Smooth muscle cell of the brain vasculature (primary cell): ENCODE results near the gene SLAMF8.

Source experiments
- DNase-seq: peaks from one replicate; pipeline ENCODE4 v3.0.0-alpha.2; 2012; ENCODE audit warnings: low read depth, low spot score

The SLAMF8 gene

DNA sequence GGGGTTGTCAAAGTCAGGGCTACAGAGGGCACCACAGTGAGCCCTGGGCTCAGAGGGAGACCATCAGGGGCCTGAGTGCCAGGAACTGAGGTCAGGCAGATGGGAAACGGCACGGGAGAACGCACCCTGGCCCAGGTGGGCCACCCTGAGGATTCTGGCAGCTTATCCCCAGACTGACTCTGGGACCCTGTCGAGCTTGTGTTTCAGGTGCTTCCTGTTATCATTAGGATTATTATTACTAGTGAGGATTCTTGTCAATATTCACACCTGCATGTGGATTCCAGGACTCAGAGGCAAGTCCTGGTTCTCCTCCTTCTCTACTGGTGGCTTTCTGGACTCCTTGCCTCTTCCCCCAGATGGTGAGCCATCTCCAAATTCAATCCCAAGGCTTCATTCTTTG lies 20.6 kb downstream of the SLAMF8 start:
- no peak for DNase-seq

DNA sequence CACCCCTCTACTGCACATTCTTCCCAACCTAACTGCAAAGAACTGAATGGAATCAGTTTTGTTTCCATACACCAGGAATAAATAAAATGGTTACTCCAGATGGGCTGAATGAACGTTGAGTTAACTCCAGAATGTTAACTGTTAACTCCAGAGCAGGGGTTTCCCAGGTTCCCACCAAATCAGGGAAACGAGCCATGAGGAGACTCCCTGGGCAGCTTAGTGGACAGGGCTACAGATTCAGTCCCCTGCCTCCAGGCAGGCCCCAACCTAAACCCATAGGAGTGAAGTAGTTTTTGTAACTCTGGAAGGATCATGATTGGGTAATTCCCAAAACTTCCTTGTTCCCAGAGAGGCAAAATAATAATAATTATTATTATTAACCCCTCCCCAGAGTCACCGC lies 21.7 kb downstream of the SLAMF8 start:
- no peak for DNase-seq

DNA sequence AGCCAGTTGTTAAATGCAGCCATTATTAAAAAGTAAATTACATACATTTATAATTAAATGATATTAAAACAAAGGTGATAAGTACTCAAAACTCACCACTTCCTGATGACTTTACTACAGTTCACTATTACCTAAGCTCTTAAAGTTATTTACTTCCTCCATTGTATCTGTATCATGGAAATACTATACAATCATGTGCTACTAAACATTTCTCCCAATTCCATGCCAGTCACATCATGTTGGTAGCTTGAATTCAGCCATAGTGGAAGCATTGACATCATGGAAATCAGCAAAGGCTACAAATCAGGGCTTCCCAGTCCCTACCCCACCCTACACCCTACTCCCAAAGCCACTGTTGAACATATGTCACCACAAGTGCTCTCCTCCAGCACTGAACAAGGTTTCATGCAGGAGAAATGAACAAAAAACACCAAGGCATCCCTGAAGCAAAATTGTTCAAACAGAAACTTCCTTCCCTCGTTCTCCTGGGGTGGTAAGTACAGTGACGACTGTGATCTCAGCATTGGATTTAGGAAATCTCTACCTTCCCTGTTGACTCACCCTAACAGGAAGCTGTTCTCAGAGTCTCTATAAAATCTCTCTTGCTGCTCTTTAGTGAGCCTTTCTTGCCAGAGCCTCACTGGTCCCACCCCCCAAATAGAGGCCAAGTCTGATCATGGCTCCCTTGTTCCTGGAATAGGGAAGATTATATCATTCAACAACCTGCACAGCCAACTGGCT lies 23.1 kb downstream of the SLAMF8 start:
- DNase-seq: no peak

DNA sequence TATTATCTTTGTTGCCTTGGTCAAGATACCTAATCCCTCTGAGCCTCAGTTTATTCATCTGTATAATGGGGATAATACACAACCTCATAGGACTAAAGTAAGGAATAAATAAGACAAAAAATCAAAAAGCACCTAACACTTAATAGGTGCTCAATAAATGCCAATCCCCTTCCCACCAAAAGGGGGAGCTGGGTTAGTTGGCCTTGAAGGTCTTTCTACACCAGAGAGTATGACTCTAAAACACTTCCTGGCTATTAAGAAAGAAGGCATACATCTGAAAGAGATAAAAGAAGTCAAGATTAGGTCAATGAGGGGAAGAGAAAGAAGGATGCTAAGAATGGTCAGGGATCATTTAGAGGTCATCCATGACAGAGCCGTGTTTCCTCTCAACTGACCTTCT lies 24.7 kb downstream of the SLAMF8 start:
- DNase-seq: no peak

DNA sequence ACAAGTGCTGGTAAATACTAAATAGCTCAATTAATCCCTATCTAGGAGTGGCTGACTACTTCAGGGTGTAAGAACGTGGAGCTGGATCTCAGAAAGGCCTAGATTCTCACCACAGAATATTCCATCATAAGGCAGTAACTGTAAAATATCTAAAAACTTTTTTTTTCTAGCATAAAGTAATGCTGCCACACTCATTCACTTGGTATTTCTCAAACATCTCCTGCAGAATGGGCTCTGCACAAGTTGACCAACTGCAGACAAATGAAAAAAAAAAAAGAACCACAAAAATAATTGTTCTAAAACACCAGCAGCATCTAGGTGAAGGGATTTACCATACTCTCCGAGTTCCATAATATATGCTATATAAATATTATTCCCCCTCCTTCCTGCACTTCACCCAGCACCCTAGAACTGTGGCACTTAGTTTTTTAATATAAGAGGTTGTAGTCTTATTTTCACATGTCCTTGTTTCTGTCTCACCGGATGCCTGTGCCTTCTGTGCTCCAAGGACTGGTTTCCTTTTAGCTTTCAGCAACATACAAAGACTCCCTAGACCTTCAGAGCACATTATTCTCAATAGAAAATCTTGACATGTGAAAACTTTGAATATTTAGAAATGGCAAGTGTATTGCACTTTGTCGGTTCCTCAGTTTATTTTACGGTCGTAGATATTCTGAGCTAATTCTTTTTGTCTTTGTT lies 26.9 kb downstream of the SLAMF8 start:
- DNase-seq: no peak

DNA sequence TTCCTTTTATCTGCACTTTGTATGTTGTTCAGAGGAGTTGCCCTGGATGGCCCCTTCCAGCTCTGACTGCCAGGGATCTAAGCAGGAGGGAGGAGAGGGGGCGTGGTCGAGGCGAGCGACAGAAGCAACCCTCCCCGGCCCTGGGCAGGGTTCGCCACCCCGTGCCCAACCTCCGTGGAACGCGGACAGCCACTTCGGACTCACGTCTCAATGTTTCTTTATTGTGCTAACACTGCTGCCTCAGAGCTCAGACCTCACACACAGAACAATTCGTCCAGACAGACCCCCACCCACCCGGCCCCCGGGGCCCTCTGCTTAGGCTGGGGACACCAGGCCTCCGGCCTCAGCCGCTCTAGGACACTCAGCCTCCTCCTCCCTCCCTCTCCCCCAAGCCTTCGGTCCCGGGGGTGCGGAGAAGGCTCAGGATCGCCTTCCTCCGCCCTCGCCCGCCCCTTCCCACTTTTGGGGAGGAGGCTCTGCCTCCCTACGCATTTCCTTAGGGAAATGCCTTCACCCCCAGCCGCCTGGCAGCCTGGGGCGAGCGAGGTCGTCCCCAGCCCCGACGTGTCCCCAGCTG lies 27.5 kb downstream of the SLAMF8 start:
- DNase-seq: no peak

DNA sequence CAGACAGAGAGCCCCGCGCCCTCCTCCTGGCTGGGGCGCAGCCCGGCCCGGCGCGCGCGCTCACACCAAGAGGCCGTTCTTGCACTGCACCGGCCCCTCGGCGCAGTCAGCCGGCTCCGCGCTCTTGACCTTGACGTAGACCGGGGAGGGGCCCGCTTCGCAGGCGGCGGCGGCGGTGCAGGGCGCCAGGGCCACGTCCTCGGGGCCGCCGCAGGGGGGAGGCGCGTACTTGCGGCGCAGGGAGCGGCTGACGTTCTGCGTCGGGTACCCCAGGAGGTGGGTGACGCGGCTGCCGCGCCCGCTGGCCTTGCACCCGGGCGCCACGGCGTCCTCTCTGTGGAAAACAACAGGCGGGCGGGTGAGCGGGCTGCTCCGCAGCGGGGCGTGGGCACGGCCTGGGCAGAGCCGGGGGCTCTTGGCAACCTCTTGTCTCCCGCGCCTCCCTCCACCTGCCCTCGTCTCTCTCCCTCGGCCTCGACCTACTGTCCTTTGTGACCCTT lies 28.1 kb downstream of the SLAMF8 start:
- peak; percentile 13 for DNase-seq

DNA sequence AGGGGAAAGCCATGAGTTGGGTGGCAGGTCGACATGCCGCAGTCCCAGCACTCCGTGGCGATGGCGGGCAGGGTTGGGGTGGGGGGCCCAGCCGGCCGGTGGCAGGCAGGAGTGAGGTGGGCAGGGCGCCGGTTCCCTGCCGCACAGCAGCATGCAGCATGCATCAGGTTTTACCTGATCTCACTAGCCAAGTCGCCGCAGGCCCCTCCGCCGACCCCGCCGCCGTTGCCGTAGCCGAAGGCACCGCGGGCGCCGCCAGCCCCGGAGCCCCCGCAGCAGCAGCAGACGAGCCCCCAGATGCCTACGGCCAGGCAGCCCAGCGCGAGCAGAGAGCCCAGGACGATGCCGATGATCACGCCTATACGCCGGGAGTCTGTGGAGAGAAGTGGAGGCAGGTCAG lies 29.0 kb downstream of the SLAMF8 start:
- no peak for DNase-seq

DNA sequence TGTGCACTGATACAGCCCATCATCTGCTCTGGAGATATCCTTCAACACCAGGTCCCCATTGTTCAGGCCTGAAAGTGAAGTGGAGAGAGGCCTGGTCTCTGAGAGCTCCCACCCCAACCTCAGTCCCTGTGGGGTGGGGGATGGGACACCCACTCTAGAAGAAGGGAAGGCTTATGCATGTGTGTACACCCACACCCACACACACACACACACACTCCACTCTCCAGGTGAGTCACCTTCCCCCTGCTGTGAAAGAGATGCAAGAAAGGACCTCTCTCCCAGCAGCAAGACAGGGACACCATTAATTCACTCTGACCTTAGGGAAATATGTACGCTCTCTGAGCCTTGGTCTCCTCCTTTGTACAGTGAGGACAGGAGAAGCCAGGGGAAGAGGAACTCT lies 29.9 kb downstream of the SLAMF8 start:
- DNase-seq: no peak

DNA sequence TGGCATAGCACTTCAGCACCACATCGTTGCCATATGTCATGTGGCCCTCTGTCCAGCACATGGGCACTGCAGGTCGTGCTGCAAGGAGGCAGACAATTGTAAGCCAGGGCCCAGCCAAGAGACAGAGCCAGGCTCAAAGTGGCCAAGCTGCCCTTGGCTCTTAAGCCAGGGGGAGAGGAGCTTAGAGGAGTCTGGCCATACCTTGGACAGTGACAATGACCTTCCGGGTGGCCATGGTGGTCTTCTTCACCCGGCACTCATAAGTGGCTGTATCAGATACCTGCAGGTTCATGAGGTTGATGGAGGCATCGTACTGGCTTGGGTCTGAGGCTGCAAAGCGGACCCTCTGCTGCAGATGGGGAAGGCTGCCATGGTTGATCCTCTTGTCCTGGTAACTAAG lies 31.2 kb downstream of the SLAMF8 start:
- DNase-seq: no peak

DNA sequence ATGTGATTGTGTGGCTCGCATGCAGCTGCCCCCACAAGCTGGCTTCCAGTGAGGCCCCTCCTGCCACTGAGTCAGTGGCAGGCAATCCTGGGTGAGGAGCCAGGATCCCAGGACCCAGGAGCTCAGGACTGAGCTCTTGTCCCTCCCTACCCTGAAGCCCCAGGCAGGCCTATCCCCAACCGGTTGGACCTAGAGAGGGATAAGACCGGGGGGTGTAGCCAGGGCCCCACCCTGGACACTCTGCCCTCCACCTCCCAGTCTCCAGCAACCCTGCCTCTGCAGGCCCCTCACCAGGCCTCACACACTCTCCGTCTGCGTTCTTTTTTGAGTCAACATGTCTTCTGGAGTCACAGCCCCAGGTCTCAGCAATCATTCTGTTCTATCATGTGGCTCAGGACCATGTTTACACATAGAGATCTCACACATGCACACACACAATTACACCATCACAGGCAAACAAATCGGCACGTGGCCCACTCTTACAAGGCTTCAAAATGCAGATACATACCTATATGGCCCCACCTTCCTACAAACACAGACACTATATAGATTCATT lies 33.2 kb downstream of the SLAMF8 start:
- DNase-seq: no peak

DNA sequence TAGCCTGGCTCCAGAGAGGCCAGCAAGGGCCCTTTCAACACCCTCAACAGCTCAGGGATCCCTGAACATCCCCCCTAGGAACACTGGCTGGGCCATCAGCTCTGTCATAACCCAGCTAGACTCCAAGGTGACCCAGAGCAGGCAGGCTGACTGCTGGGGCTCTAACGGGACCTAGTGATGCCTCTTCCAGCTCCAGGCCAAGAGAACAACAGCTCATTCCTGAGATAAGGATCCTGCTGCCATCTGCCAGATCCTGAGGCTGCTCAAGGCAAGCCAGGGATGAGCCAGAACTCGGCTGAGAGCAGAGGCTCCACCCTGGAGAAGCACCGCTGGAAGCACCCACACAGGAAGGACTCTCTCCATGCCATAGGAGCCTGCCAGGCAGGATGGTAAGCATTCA lies 33.8 kb downstream of the SLAMF8 start:
- no peak for DNase-seq

DNA sequence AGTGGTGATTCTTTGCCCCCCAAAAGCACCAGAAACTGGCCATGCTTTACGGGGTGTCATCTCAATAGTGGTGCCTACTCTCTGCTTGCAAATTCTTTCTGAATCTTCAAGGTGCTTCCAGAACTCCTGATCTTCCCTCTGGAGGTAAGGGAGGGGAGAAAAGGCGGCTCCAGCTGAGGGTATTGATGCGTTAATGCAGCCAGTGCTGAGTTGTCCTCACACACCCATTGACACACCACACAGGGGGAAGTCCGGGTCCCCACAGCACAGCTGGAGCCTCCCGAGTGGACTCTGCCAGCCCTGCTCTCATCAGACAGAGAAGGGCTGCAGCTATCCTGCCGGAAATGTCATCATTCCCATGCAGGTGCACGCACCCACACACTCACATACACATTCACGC lies 34.5 kb downstream of the SLAMF8 start:
- no peak for DNase-seq

DNA sequence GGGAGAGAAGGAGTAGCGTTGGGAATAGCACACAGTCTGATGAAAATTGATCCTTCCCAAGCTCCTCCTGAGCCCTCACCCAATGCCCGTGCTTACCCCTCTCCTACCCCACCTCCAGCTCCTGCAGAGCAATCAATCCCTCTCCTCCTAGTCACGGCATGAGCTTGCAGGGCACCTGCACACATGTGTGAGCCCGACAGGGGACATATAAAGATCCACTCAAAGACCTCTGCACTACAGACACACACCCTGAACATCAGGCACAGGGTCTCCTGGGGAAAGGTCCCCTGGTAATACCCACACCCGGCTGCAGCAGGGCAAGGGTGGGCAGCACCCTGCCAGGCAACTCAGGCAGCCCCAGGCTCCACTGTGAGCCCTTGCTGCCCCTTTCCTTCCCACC lies 35.4 kb downstream of the SLAMF8 start:
- DNase-seq: no peak

DNA sequence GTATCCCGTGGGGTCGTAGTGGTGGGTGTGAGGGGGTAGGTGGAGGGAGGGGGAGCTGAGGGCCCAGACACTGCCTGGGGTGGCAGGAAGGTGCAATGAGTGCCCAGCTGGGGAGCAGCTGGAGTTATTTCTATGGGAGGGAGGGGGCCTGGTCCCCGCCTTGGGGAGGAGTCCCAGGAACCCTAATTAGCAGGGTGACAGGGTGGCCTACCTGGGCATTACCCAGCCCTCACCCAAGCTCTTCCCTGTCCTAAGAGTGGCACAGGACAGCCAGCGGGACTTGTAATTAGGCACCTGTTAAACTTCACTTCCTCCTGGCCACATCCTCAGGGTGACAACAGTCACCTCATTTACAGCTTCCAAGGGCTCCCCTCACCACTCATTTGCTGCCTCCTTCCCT lies 35.9 kb downstream of the SLAMF8 start, which contains the start of gene VSIG8:
VSIG8 (minus strand) TSS at position 101 of the 400 bp plus-strand sequence. CDS start 136 bp downstream, outside the sequence.
- no peak for DNase-seq

DNA sequence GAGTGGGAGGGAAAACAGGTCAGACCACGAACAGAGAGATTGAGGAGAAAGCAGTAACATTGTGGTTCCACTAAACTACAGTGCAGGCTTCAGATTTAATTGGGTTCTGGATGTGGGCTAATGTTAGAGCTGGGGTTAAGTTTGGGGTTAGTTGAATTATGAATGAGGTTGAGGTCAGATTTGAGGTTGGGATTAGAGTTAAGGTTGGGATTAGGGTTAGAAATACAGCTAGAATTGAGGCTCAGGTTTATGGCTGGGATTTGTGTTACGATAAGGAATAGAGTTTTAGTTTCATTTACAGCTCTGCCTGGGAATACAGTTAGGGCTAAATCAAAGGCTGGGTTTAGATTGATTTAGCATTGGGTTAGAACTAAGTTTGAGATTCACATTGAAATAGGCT lies 37.6 kb downstream of the SLAMF8 start:
- no peak for DNase-seq

DNA sequence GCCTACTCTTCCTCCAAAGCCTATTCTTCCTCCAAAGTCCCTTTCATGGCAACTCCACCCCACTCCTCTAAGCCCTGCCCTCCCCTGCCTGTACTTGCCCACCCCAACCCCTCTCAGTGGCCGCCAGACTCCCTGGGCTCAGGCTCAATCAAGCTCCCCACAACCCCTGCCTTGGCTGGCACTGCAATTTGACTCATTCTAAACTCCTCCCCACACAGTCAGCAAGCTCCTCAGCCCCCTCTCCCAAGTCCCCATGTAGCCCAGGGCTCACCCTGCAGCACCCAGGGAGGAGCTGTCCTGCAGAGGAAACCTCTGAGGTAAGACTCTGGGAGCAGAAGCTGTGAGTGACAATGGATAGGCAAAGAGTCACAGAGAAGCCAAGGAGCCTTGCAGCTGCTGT lies 39.4 kb downstream of the SLAMF8 start:
- no peak for DNase-seq

DNA sequence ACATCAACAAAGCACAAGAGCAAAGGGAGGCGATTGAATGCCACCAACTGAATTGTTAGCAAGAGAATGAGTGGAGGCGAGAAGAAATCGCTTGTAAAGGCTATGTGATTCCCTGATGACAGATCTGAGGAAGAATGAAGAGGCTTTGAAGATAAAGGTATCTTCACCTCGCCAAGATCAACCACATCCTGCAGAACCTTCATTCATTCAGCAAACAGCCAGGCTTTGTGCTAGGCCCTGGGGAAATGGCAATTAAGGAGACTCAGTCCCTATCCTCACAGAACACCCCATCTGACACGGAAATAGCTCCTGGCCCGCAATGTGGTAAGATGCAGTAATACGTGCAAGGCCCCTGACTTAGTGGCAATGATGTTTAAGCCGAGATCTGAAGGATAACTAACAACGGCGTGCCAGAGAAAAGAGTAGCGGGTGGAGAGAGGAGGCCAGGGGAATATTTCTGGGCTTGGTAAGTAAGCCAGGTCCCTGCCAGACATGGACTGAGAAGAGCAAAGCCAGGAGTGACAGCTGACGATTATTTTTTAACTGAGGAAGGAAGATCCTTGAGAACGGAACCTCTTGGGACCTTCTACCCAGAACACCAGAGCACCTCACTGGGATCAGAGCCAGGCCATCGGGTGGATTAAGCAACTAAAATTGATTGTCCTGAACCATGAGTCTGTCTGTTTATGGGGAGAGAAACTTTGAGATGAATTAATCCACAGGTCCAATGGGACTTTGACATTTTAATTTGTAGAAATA lies 40.4 kb downstream of the SLAMF8 start:
- DNase-seq: no peak

DNA sequence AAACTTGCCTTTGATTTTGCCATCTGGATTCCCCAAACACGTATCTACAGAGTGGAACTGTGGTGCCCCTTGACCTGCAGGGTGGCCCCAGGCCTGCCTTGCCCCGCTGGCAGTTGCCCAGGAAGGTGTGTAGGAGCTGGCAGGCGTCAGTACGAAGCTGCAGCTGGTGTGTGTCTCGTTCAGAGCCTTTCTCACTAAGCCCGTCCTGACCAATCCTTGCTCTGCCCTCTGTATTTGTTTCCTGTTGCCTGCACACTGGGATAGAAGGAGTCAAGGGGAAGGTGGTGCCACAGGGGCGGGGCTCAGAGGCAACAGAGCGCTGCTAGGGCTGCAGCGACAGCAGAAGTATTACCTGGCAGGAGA lies 41.0 kb downstream of the SLAMF8 start:
- DNase-seq: no peak

DNA sequence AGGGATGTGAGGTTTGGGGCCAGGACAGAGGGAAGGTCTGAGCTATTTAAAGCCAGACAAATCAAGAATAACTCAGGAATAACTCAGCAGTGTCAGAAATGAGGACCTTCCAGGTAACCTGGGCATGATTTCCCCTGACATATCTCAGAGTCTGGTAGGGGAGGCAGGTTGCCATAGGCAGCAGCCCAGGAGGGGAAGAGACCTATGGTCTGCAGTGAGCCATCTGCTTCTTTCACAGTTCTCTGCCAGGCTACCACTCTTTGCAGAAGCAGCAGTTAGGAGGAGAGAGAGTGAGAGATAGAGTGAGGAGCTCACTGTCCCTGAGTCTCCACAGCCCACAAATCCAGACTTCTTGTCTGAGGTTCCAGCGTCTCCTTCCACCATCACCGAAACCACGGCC lies 42.1 kb downstream of the SLAMF8 start:
- no peak for DNase-seq

DNA sequence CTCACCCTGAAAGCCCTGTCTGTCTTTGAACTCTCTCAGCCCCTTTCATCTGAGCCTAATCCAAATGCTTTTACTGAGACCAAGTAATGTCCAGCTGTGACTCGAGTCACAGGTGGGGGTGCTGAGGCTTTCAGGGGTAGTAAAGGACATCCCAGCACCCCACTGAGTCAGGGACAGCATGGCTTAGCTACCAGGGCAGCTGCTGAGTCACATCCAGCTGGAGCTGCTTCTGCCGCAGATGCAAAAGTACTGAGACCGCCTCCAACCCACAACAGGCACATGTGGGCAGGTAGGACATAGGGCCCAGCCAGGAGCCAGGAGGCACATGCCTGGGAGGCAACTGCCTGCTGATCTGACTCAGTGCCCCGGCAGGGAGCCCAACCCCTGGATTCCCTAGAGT lies 42.5 kb downstream of the SLAMF8 start:
- no peak for DNase-seq

DNA sequence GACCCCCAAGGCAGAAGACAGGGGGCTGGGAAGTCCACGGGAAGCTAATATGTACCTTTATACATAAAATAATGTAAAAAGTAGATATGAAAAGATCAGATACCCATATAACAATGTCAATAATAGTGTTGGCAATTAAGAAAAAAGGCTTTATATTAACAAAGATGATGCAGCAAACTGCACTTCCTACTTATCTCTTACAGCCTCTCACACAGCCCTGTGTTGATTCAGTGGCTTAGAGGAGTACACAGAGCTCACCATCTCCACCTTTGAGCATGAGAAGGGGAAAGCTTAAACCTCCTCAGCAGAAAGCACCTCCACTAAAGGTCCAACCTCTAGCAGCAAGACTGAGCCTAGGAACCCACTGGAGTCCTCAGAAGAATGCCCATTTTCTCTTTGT lies 42.9 kb downstream of the SLAMF8 start:
- no peak for DNase-seq
